Measurements from ENCODE around the gene NTM. TPM values are rescaled to one million over a fixed set of nuclear protein-coding genes. Genes with fewer than 3 reads are reported as not detected.

The NTM gene
- total and polyA plus RNA-seq, 7 donors, result 0.07 to 1.1 (median 0.22) TPM; not detected in 2

GRCh38 chr11:132140056-132140455, 769.6 kb downstream of the NTM start:
- WGBS, 3 donors, result 82 to 91% (median 86%) methylated on average over 3 of the region's 3 CpGs
- no peak for TF ChIP-seq CTCF (IDR thresholded peaks at IDR 0.05)
- Histone ChIP-seq H3K9me3 (no peaks in the 10 kb centered on the region), H3K4me3 (no peak overlapping the region), H3K27me3 (ENCODE audit: insufficient read depth in 3 of 3, low read length in 2 of 3) (no peaks in the 10 kb centered on the region), H3K27ac (no peak overlapping the region), H3K4me1 (no peaks in the 10 kb centered on the region), H3K36me3 (ENCODE audit: insufficient read depth in 1 of 2, low read depth in 1 of 2) (no peaks in the 10 kb centered on the region)
- intact Hi-C loops (cut with DNase I), result no loop called here
- no peak for ATAC-seq
- DNase-seq, result no peak

- TF ChIP-seq CTCF (IDR thresholded peaks at IDR 0.05), result no peak
- DNase-seq, result no peak
- WGBS, 3 donors, result 85 to 94% (median 88%) methylated on average over 9 of the region's 9 CpGs
- ATAC-seq, result no peak
- Histone ChIP-seq H3K4me3 (no peak overlapping the region), H3K27ac (no peak overlapping the region), H3K9me3 (no peaks in the 10 kb centered on the region), H3K4me1 (no peaks in the 10 kb centered on the region), H3K36me3 (ENCODE audit: insufficient read depth in 1 of 2, low read depth in 1 of 2) (no peaks in the 10 kb centered on the region), H3K27me3 (ENCODE audit: insufficient read depth in 3 of 3, low read length in 2 of 3) (no peaks in the 10 kb centered on the region)
- intact Hi-C loops (cut with DNase I), result no loop called here
These were observed 771.7 kb downstream of the NTM start for GRCh38 chr11:132142121-132142520.

- 72 to 81% (median 76%) methylated on average over 12 of the region's 12 CpGs for WGBS, 3 donors
- Histone ChIP-seq H3K27ac (no peak overlapping the region), H3K27me3 (ENCODE audit: insufficient read depth in 3 of 3, low read length in 2 of 3) (no peaks in the 10 kb centered on the region), H3K4me1 (no peaks in the 10 kb centered on the region), H3K4me3 (no peak overlapping the region), H3K36me3 (ENCODE audit: insufficient read depth in 1 of 2, low read depth in 1 of 2) (no peaks in the 10 kb centered on the region), H3K9me3 (no peaks in the 10 kb centered on the region)
- DNase-seq (no peak), ATAC-seq (no peak)
- TF ChIP-seq CTCF (IDR thresholded peaks at IDR 0.05), result no peak
- intact Hi-C loops (cut with DNase I), result no loop called here
These were observed 772.1 kb downstream of the NTM start for GRCh38 chr11:132142554-132142953.

- no peak overlapping the region for H3K4me3 ChIP-seq
- no peaks in the 10 kb centered on the region for H3K4me1 ChIP-seq
- ATAC-seq (no peak), DNase-seq (no peak)
- TF ChIP-seq CTCF (IDR thresholded peaks at IDR 0.05), result no peak
- H3K27me3 ChIP-seq (ENCODE audit: insufficient read depth in 3 of 3, low read length in 2 of 3), result no peaks in the 10 kb centered on the region
- intact Hi-C loops (cut with DNase I), result no loop called here
- WGBS, 3 donors, result 89 to 95% (median 94%) methylated on average over 7 of the region's 7 CpGs
- no peaks in the 10 kb centered on the region for H3K9me3 ChIP-seq
- no peak overlapping the region for H3K27ac ChIP-seq
- H3K36me3 ChIP-seq (ENCODE audit: insufficient read depth in 1 of 2, low read depth in 1 of 2), result no peaks in the 10 kb centered on the region
These were observed 777.0 kb downstream of the NTM start for GRCh38 chr11:132147464-132147863.

- intact Hi-C loops (cut with DNase I), result no loop called here
- Histone ChIP-seq H3K27ac (no peak overlapping the region), H3K4me3 (no peak overlapping the region), H3K4me1 (no peaks in the 10 kb centered on the region), H3K27me3 (ENCODE audit: insufficient read depth in 3 of 3, low read length in 2 of 3) (no peaks in the 10 kb centered on the region), H3K9me3 (no peaks in the 10 kb centered on the region), H3K36me3 (ENCODE audit: insufficient read depth in 1 of 2, low read depth in 1 of 2) (no peaks in the 10 kb centered on the region)
- 49 to 54% (median 50%) methylated on average over 4 of the region's 4 CpGs for WGBS, 3 donors
- no peak for TF ChIP-seq CTCF (IDR thresholded peaks at IDR 0.05)
- no peak for DNase-seq
- ATAC-seq, result no peak
These were observed 784.4 kb downstream of the NTM start for GRCh38 chr11:132154781-132155180.

All from psoas muscle (tissue), 8 donors.